Sigmoid colon (tissue), 7 donors: ENCODE data around the gene TLR8. TPM values are rescaled to one million over a fixed set of nuclear protein-coding genes. Genes with fewer than 3 reads are reported as not detected.
A peak's percentile ranks its signal among the peaks of the same experiment; 100 is the strongest.

ENCODE experiments used
- DNase-seq: peaks from one replicate; pipeline ENCODE4 v3.0.0-alpha.2; 2019
- H3K27ac ChIP-seq, 4 donors: fragments of 200-600 bp; sonication (generic); one replicate each; pipeline ENCODE4 v1.5.1; 2016 to 2019; ENCODE audit warnings: mild to moderate bottlenecking in 1 of 4
- H3K27me3 ChIP-seq, 3 donors: fragments of 200-600 bp; sonication (generic); one replicate each; pipeline ENCODE4 v1.5.1; 2019; ENCODE audit warnings: mild to moderate bottlenecking in 1 of 3
- H3K36me3 ChIP-seq, 4 donors: fragments of 200-600 bp; sonication (generic); one replicate each; pipeline ENCODE4 v1.5.1; 2016 to 2019
- H3K4me1 ChIP-seq, 4 donors: fragments of 200-600 bp; sonication (generic); one replicate each; pipeline ENCODE4 v1.5.1; 2017 to 2019
- H3K4me3 ChIP-seq, 4 donors: fragments of 200-600 bp; sonication (generic); one replicate each; pipeline ENCODE4 v1.5.1; 2017 to 2019; ENCODE audit warnings: mild to moderate bottlenecking in 2 of 4, moderate library complexity in 1 of 4
- H3K9me3 ChIP-seq, 4 donors: fragments of 200-600 bp in 3 of 4; sonication (generic) in 3 of 4; one replicate each; pipeline versions ENCODE4 v1.5.1 to v1.6.1; 2013 to 2019
- EP300 ChIP-seq, 4 donors: sonication (generic); formaldehyde crosslinking; IDR thresholded peaks; one replicate each; pipeline ENCODE4 v1.6.1; 2017; ENCODE audit warnings: antibody characterized with exemption in 4 of 4
- POLR2A ChIP-seq, 2 donors: fragments of 450-650 bp; IDR thresholded peaks; one replicate each; pipeline ENCODE4 v1.6.1; 2016; ENCODE audit warnings: antibody characterized with exemption in 2 of 2, mild to moderate bottlenecking in 2 of 2, moderate library complexity in 2 of 2
- POLR2AphosphoS5 ChIP-seq, 4 donors: sonication (generic); formaldehyde crosslinking; IDR thresholded peaks; one replicate each; pipeline ENCODE4 v1.6.1; 2017; ENCODE audit warnings: antibody characterized with exemption in 4 of 4
- WGBS, 2 donors: extraction: QIAGEN DNeasy Blood & Tissue Kit; methylation state at CpG; one replicate each; pipeline ENCODE4 v1.1.7; 2013; 5-methylcytosine and 5-hydroxymethylcytosine counted together
- intact Hi-C: fragments of 100-400 bp; cut with DNase I; formaldehyde crosslinking; loops from one replicate; pipeline ENCODE4 v1.15.1; 2023
- polyA plus RNA-seq, 3 donors: library from polyadenylated mRNA; stranded (reverse); fragments of 200-250 nt; gene quantifications; one replicate each; pipeline ENCODE4 v1.2.3, GENCODE V29; 2013
- total RNA-seq, 4 donors: library from RNA; depleted of rRNA; stranded (reverse); fragments of >200 nt; gene quantifications; one replicate each; pipeline ENCODE4 v1.1.0, GENCODE V29; 2016
- TF ChIP-seq, protein P1 (sequence below), 4 experiments: fragments of 450-650 bp in 3 of 4; fragments of 200-600 bp in 1 of 4; IDR thresholded peaks; one replicate each; pipeline ENCODE4 v1.5.1; 2016 to 2019; ENCODE audit warnings: antibody characterized with exemption in 4 of 4, mild to moderate bottlenecking in 3 of 4, moderate library complexity in 2 of 4
- donor health status: healthy with polysubstance abuse.
- donor health status: Bipolar disorder and iron deficiency.
- donor health status: healthy.

The TLR8 gene
- total RNA-seq (1 to 10 TPM in 3 of 4 donors, under 1 TPM in 1; 0.28 to 3.0 (median 2.7) TPM), polyA plus RNA-seq (1 to 10 TPM in 2 of 3 donors, under 1 TPM in 1; 0.60 to 1.7 (median 1.4) TPM)

DNA sequence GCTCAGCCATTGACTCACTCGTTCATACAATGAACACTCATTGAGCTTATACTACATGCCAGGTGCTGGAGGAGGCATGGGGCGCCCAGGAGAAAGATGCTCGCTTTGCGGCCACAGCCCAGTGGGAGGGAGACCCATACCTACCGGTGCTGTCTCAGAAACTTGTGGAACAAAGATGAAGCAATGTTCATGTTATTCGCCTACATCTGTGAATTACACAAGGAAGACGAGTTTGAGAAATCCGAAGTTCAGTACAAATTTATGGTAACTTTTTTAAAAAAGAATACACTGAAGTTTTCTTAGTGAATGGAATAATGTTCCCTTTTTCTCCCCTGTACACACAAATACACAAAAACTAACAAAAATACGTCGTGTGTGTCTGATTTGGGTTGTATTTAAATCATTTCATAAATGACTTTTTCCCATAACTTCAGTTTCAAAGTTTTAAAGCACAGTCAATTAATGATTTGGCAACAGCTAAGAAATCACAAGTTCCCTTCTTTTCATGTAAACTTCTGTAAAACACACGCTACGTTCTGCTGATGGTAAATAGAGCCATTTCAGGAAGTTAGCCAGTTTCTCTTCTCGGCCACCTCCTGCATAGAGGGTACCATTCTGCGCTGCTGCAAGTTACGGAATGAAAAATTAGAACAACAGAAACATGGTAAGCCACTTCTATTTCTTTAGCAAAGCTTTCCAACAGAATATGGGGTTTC lies at the start of gene TLR8:
TLR8 (plus strand) TSS at position 575 of the 716 bp plus-strand sequence; CDS start at position 662, 87 bp downstream.
- intact Hi-C loops: no loop called here
- Histone ChIP-seq H3K4me3 (peak within 1 kb of the TSS in 1 of 4 donors; percentile 5), H3K27me3 (no peaks in the 10 kb centered on the region), H3K4me1 (no peaks in the 10 kb centered on the region), H3K9me3 (no peaks in the 10 kb centered on the region), H3K27ac (no peak within 1 kb of the TSS), H3K36me3 (no peaks in the 10 kb centered on the region)
- TF ChIP-seq EP300 (IDR thresholded peaks at IDR 0.05) (no peak), POLR2A (IDR thresholded peaks at IDR 0.05) (no peak), POLR2AphosphoS5 (IDR thresholded peaks at IDR 0.05) (no peak)
- TF ChIP-seq, protein P1, sequence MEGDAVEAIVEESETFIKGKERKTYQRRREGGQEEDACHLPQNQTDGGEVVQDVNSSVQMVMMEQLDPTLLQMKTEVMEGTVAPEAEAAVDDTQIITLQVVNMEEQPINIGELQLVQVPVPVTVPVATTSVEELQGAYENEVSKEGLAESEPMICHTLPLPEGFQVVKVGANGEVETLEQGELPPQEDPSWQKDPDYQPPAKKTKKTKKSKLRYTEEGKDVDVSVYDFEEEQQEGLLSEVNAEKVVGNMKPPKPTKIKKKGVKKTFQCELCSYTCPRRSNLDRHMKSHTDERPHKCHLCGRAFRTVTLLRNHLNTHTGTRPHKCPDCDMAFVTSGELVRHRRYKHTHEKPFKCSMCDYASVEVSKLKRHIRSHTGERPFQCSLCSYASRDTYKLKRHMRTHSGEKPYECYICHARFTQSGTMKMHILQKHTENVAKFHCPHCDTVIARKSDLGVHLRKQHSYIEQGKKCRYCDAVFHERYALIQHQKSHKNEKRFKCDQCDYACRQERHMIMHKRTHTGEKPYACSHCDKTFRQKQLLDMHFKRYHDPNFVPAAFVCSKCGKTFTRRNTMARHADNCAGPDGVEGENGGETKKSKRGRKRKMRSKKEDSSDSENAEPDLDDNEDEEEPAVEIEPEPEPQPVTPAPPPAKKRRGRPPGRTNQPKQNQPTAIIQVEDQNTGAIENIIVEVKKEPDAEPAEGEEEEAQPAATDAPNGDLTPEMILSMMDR (IDR thresholded peaks at IDR 0.05): no peak
- no peak for DNase-seq
- 83 to 89% methylated on average over 15 of the region's 15 CpGs for WGBS, 2 donors

DNA sequence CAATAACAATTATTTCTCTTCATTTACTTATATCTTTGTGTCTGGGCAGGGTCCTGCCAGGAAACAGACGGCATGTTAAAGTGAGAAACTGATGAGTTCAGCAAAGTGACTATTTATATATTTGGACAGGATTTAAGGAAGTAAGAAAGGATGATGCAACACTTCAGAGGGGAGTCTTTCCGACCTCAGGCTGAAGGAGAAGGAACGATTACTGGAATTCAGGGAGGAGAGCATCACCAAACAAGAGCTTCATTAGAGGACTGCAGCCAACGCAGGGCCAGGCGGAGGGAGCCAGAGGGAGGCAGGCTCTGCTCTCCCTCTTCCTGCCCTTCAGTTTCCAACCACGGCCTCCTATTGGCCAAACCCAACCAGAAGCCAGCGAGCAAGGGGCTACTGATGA lies 41.1 kb upstream of the TLR8 start:
- DNase-seq: no peak
- Histone ChIP-seq H3K9me3 (no peaks in the 10 kb centered on the region), H3K4me3 (no peak overlapping the region), H3K36me3 (no peaks in the 10 kb centered on the region), H3K27me3 (no peaks in the 10 kb centered on the region), H3K4me1 (no peaks in the 10 kb centered on the region), H3K27ac (no peak overlapping the region)
- intact Hi-C loops: no loop called here
- 62 to 66% methylated on average over 7 of the region's 7 CpGs for WGBS, 2 donors
- TF ChIP-seq, protein P1 (IDR thresholded peaks at IDR 0.05): no peak
- TF ChIP-seq POLR2A (IDR thresholded peaks at IDR 0.05): no peak
- TF ChIP-seq POLR2AphosphoS5 (IDR thresholded peaks at IDR 0.05): no peak
- no peak for TF ChIP-seq EP300 (IDR thresholded peaks at IDR 0.05)

DNA sequence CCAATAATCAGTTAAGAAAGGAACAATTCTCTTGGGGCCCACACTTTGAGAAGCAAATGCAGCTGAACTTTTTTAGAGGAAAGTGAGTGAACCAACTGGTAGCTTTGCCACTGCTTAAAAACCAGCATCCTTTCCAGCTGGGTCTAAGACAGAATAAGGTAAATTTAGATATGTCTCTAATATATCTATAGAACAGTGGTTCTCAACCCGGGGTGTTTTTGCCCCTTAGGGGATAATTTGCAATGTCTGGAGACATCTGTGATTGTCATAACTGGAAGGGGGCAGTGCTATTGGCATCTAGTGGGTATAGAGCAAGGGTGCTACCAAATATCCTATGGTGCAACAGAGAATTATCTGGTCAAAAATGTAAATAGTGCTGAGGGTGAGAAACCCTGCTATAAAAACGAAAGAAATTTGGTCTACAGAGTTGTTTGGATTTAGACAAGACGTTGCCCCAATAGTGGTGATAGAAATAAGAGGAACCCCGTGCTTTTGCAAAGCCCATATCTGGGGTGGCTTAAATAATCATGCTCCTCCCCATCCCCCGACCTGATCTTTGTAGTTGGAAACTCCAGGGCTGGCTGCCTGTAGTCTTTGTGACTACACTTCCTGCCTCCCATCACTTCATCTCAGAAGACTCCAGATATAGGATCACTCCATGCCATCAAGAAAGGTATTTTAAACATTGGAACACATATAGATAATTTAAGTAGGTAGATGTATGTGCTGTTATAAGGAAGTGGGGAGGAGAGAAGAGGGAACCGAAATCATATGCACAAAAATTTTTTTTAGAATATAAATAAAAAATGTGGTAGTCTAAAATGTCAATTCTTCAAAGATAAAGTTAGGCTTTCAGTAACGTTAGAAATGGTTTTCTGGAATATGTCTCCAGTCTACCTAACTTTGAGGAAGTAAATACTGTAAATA lies 39.7 kb upstream of the TLR8 start, which contains the start of gene TLR7:
TLR7 (plus strand) TSS at position 622 of the 927 bp plus-strand sequence. CDS start 507 bp downstream, outside the sequence.
- TF ChIP-seq EP300 (IDR thresholded peaks at IDR 0.05) (no peak), POLR2AphosphoS5 (IDR thresholded peaks at IDR 0.05) (no peak), POLR2A (IDR thresholded peaks at IDR 0.05) (no peak)
- TF ChIP-seq, protein P1 (IDR thresholded peaks at IDR 0.05): no peak
- 59 to 74% methylated on average over 7 of the region's 7 CpGs for WGBS, 2 donors
- H3K4me1 ChIP-seq: peaks cover 0 to 6% (median 2%) of the 10 kb centered on the region in 4 donors
- H3K4me3 ChIP-seq: no peak within 1 kb of the TSS
- H3K36me3 ChIP-seq: no peaks in the 10 kb centered on the region
- H3K9me3 ChIP-seq: no peaks in the 10 kb centered on the region
- intact Hi-C loops: no loop called here
- DNase-seq: no peak
- no peaks in the 10 kb centered on the region for H3K27me3 ChIP-seq
- no peak within 1 kb of the TSS for H3K27ac ChIP-seq

DNA sequence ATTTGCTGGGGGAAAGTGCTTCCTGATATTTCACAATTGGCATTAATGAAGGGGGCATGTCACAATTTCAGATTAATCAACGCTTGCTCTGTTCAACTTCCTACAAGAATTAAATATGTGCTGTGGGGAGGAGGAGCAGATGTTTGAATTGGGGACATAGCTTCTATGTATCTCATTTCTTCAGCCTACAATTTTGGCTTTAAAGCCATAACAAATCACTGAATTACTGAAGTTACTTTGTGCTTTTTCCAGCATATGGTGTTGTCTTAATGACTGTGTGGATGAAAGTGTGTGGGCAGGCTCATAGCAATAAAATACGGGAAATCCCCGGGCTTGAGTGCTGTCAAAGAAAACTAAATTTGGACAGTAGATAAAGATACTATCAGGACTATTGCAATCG lies 38.7 kb upstream of the TLR8 start:
- 29 to 37% methylated on average over 4 of the region's 4 CpGs for WGBS, 2 donors
- TF ChIP-seq EP300 (IDR thresholded peaks at IDR 0.05): no peak
- TF ChIP-seq, protein P1 (IDR thresholded peaks at IDR 0.05): no peak
- no peak for TF ChIP-seq POLR2AphosphoS5 (IDR thresholded peaks at IDR 0.05)
- TF ChIP-seq POLR2A (IDR thresholded peaks at IDR 0.05): no peak
- intact Hi-C loops: no loop called here
- Histone ChIP-seq H3K4me3 (no peak overlapping the region), H3K4me1 (peaks cover 0 to 13% (median 5%) of the 10 kb centered on the region in 4 donors), H3K36me3 (no peaks in the 10 kb centered on the region), H3K27me3 (no peaks in the 10 kb centered on the region), H3K9me3 (no peaks in the 10 kb centered on the region), H3K27ac (no peak overlapping the region)
- no peak for DNase-seq
